Thoracic aorta (tissue), 2 donors: ENCODE results near the gene ARHGAP27. TPM values are rescaled to one million over a fixed set of nuclear protein-coding genes. Genes with fewer than 3 reads are reported as not detected.

Source experiments
- ATAC-seq: fragments of 150-250 bp; one replicate; pipeline ENCODE4 v1.8.0; 2017; ENCODE audit warnings: low read depth; ENCODE audit not compliant: insufficient number of reproducible peaks, low FRiP score
- DNase-seq: peaks from one replicate; pipeline ENCODE4 v3.0.0-alpha.2; 2020; ENCODE audit warnings: low spot score
- H3K27ac ChIP-seq, 2 donors: fragments of 200-600 bp; sonication (generic); 1 replicate in 1 of 2; 2 replicates in 1 of 2; pipeline ENCODE4 v1.5.1; 2016; ENCODE audit warnings: mild to moderate bottlenecking in 2 of 2, moderate library complexity in 2 of 2
- H3K27me3 ChIP-seq: fragments of 200-600 bp; sonication (generic); replicated peaks from 2 replicates; pipeline ENCODE4 v1.6.0; 2016; ENCODE audit warnings: mild to moderate bottlenecking; ENCODE audit not compliant: insufficient read depth
- H3K36me3 ChIP-seq: fragments of 200-600 bp; sonication (generic); one replicate; pipeline ENCODE4 v1.5.1; 2016
- H3K4me1 ChIP-seq, 2 donors: fragments of 200-600 bp; sonication (generic); 1 replicate in 1 of 2; 2 replicates in 1 of 2; pipeline versions ENCODE4 v1.5.1 to v1.6.0; 2016; ENCODE audit warnings: low read depth in 2 of 2, mild to moderate bottlenecking in 1 of 2; ENCODE audit not compliant: control insufficient read depth in 1 of 2
- H3K4me3 ChIP-seq: fragments of 200-600 bp; sonication (generic); 2 replicates; pipeline ENCODE4 v1.5.1; 2016; ENCODE audit warnings: mild to moderate bottlenecking
- H3K9me3 ChIP-seq: fragments of 200-600 bp; sonication (generic); 2 replicates; pipeline ENCODE4 v1.5.1; 2016
- total RNA-seq, 2 donors: library from RNA; depleted of rRNA; stranded (reverse); fragments of >200 nt; gene quantifications; one replicate each; pipeline versions ENCODE4 v1.1.0 to v1.2.3, GENCODE V29; 2016
- TF ChIP-seq, protein P1 (sequence below): fragments of 200-600 bp; sonication (generic); IDR thresholded peaks from one replicate; pipeline ENCODE4 v1.5.1; 2019; ENCODE audit warnings: antibody characterized with exemption

Gene ARHGAP27
- total RNA-seq, 2 donors from 2014 or later: 25.5 to 33.4 TPM

DNA sequence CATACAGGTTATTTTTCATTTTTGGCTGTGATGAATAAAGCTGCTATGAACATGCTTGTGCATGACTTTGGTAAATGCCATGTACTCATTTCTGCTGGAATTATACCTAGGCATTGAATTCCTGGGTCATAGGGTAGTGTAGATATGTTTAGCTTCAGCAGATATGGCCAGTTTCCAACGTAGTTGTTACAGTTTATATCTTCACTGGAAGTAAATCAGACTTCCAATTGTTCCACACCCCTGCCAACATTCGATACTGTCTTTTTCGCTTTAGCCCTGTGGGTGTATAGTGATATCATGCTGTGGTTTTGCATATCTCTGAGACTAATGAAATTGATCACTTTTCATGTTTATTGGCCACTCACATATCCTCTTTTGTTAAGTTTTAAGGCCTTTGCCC, 50.4 kb downstream of the ARHGAP27 start:
- ATAC-seq: no peak
- no peaks in the 10 kb centered on the region for H3K36me3 ChIP-seq
- no peak overlapping the region for H3K27ac ChIP-seq
- no peaks in the 10 kb centered on the region for H3K9me3 ChIP-seq
- TF ChIP-seq, protein P1, sequence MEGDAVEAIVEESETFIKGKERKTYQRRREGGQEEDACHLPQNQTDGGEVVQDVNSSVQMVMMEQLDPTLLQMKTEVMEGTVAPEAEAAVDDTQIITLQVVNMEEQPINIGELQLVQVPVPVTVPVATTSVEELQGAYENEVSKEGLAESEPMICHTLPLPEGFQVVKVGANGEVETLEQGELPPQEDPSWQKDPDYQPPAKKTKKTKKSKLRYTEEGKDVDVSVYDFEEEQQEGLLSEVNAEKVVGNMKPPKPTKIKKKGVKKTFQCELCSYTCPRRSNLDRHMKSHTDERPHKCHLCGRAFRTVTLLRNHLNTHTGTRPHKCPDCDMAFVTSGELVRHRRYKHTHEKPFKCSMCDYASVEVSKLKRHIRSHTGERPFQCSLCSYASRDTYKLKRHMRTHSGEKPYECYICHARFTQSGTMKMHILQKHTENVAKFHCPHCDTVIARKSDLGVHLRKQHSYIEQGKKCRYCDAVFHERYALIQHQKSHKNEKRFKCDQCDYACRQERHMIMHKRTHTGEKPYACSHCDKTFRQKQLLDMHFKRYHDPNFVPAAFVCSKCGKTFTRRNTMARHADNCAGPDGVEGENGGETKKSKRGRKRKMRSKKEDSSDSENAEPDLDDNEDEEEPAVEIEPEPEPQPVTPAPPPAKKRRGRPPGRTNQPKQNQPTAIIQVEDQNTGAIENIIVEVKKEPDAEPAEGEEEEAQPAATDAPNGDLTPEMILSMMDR: no peak
- H3K27me3 ChIP-seq: no peaks in the 10 kb centered on the region
- no peak for DNase-seq
- no peak overlapping the region for H3K4me3 ChIP-seq
- no peaks in the 10 kb centered on the region for H3K4me1 ChIP-seq

DNA sequence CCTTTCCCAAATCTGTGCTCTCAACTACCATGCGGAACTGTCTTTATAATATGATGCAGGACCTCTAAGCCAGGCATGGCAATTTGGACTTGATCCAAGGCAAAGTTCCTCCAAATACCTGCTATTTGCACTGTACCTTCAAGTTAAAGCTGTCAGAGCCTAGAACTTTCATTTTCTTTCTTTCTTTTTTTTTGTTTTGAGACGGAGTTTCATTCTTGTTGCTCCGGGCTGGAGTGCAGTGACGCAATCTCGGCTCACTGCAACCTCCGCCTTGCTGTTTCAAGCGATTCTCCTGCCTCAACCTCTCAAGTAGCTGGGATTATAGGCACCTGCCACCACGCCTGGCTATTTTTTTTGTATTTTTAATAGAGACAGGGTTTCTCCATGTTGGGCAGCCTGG, 51.7 kb downstream of the ARHGAP27 start:
- no peak for ATAC-seq

DNA sequence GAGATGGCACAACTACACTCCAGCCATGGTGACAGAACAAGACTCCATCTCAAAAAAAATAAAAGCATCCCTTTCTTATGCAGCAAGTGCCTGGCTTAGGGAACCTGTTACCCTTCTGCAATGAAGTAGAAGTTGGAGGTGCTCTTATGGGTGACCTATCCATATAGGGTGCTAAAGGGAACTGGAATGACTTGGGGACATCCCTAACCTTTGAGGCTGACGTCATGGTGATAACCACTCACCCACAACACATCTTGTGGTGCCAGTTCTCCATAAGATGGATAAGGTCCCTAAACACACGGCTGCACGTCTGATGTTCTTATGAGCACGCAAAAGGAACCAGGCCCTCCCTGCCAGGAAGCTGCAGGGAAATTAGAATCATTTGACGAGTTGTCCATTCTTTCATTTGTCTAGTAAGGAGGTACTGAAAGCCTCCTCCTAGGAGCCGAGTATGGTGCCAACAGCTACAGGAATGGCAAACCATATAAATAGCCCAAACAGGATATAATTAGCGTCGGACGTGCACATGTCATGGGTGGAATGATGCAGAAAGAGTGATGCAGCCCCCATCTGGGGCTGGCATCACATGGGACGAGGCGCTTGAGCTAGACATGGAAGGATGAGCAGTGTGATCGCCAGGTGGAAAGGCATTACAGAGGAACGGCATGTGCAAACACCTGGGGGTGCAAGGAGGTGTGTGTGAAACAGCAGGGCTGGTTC, 52.5 kb downstream of the ARHGAP27 start:
- H3K36me3 ChIP-seq: no peaks in the 10 kb centered on the region
- ATAC-seq (no peak), DNase-seq (no peak)
- TF ChIP-seq, protein P1: no peak
- H3K9me3 ChIP-seq: no peaks in the 10 kb centered on the region
- H3K27ac ChIP-seq: no peak overlapping the region
- no peaks in the 10 kb centered on the region for H3K4me1 ChIP-seq
- no peaks in the 10 kb centered on the region for H3K27me3 ChIP-seq
- H3K4me3 ChIP-seq: no peak overlapping the region

More for the DNA sequence above, 51.7 kb downstream of the ARHGAP27 start:
- DNase-seq: no peak
- Histone ChIP-seq H3K36me3 (no peaks in the 10 kb centered on the region), H3K27ac (no peak overlapping the region), H3K27me3 (no peaks in the 10 kb centered on the region), H3K4me3 (no peak overlapping the region), H3K9me3 (no peaks in the 10 kb centered on the region), H3K4me1 (no peaks in the 10 kb centered on the region)
- TF ChIP-seq, protein P1: no peak

DNA sequence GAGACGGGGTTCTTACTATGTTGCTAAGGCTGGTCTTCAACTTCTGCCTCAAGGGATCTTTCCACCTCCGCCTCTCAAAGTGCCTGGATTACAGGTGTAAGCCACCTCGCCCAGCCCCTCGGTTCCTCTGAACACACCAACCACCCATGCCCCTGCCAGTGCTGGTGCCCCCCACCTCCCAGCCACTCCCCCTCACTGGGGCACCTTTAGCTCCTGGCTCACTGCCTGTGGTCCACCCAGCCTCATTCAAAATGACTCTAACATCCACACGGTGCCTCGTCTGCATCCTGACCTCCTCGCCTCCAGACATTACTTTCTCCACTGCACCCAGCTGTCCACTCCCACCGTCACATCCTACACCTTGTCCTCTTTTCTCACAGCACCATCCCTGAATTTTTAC, 55.3 kb downstream of the ARHGAP27 start:
- H3K4me3 ChIP-seq: no peak overlapping the region
- no peaks in the 10 kb centered on the region for H3K36me3 ChIP-seq
- no peak overlapping the region for H3K27ac ChIP-seq
- ATAC-seq (no peak), DNase-seq (no peak)
- H3K4me1 ChIP-seq: peaks cover 5 to 16% of the 10 kb centered on the region in 2 donors
- TF ChIP-seq, protein P1: no peak
- H3K27me3 ChIP-seq: no peaks in the 10 kb centered on the region
- no peaks in the 10 kb centered on the region for H3K9me3 ChIP-seq

DNA sequence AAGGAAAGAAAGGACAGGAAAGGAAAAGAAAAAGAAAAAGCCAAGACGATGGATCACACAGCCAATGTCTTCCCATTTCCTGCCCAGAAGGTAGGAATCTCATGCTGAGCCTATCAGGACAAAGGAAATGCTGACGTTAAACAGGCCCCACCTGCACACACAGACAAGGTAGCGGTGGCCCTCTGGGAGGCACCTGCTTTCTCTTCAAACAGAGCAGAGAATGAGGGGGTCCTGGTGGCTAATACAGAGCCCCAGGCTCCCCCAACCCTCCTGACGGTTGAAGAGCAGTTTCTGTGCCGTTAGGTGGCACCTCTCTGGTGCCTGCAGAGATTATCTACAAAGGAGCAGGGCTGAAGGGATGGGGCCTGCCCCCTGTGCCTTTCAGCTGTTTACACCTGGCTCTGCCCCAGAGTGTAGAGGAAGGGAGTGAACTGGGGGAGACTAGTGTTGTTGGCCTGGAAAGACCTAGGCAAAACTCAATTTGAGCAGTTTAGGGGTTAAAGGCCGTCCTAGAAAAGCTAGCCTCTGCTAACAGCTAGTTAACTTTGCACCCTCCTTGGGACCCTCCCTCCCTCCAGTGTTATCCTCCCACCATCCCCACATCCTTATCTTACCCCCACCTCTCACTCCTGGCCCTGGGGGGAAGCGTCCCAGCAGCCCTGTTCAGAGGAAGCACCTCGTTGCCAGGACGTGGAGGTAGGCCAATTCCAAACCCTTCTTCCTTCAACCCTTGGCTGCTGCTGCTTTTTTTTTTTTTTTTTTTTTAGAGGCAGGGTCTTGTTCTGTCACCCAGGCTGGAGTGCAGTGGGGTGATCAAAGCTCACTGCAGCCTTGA, 56.3 kb downstream of the ARHGAP27 start:
- DNase-seq (no peak), ATAC-seq (no peak)
- no peak overlapping the region for H3K4me3 ChIP-seq
- H3K27ac ChIP-seq: no peak overlapping the region
- H3K4me1 ChIP-seq: peaks cover 12 to 25% of the 10 kb centered on the region in 2 donors
- TF ChIP-seq, protein P1: no peak
- no peaks in the 10 kb centered on the region for H3K36me3 ChIP-seq
- no peaks in the 10 kb centered on the region for H3K9me3 ChIP-seq
- H3K27me3 ChIP-seq: no peaks in the 10 kb centered on the region
